Smooth muscle cell (in vitro differentiated cells): ENCODE data around the gene TPRX2. TPM values are rescaled to one million over a fixed set of nuclear protein-coding genes. Genes with fewer than 3 reads are reported as not detected.
"Not testable (repeated sequence)": the region's sequence is repeated elsewhere in the genome, so short reads cannot be mapped to it uniquely, and the experiment has no call there.

Experiments used
- DNase-seq: peaks from one replicate; lab custom pipeline; 2025; ENCODE audit not compliant: unreplicated experiment; lab: John Stamatoyannopoulos, UW
- H2AFZ ChIP-seq: fragments of 200-600 bp; sonication (generic); 2 replicates; pipeline ENCODE4 v1.6.0; 2016; ENCODE audit warnings: antibody characterized with exemption, low read depth, mild to moderate bottlenecking
- H3F3A ChIP-seq: fragments of 200-600 bp; sonication (generic); 2 replicates; pipeline ENCODE4 v1.6.0; 2017; ENCODE audit warnings: antibody characterized with exemption, low read depth
- H3K27ac ChIP-seq: fragments of 200-600 bp; sonication (generic); 2 replicates; pipeline ENCODE4 v1.5.1; 2016; ENCODE audit warnings: low read depth, mild to moderate bottlenecking
- H3K27me3 ChIP-seq: fragments of 200-600 bp; sonication (generic); 2 replicates; pipeline ENCODE4 v1.6.1; 2016; ENCODE audit warnings: low read depth, mild to moderate bottlenecking
- H3K36me3 ChIP-seq: fragments of 200-600 bp; sonication (generic); 2 replicates; pipeline ENCODE4 v1.5.1; 2016; ENCODE audit warnings: low read depth
- H3K4me1 ChIP-seq: fragments of 200-600 bp; sonication (generic); 2 replicates; pipeline ENCODE4 v1.5.1; 2016; ENCODE audit warnings: low read depth
- H3K4me2 ChIP-seq: fragments of 200-600 bp; sonication (generic); 2 replicates; pipeline ENCODE4 v1.6.0; 2016; ENCODE audit warnings: mild to moderate bottlenecking
- H3K4me3 ChIP-seq: fragments of 200-600 bp; sonication (generic); 2 replicates; pipeline ENCODE4 v1.5.1; 2016; ENCODE audit warnings: mild to moderate bottlenecking
- H3K79me2 ChIP-seq: fragments of 200-600 bp; sonication (generic); 2 replicates; pipeline ENCODE4 v1.6.0; 2016; ENCODE audit warnings: low read depth, mild to moderate bottlenecking
- H3K9ac ChIP-seq: fragments of 200-600 bp; sonication (generic); 2 replicates; pipeline ENCODE4 v1.6.0; 2016; ENCODE audit warnings: low read depth
- H3K9me3 ChIP-seq: fragments of 200-600 bp; sonication (generic); replicated peaks from 2 replicates; pipeline ENCODE4 v1.5.1; 2016; ENCODE audit warnings: low read depth
- H4K20me1 ChIP-seq: fragments of 200-600 bp; sonication (generic); 2 replicates; pipeline ENCODE4 v1.6.0; 2016; ENCODE audit warnings: low read depth
- WGBS: methylation state at CpG from one replicate; pipeline ENCODE4 v1.1.7; 2016; ENCODE audit warnings: low lambda C conversion rate; 5-methylcytosine and 5-hydroxymethylcytosine counted together
- polyA plus RNA-seq: library from polyadenylated mRNA; unstranded; fragments of >200 nt; fragmentation: Nextera tagmentation; extraction: Ambion mirVana; gene quantifications from 2 replicates; pipeline ENCODE4 v1.2.1, GENCODE V29; 2016
- total RNA-seq: library from RNA; depleted of rRNA; stranded (reverse); fragments of >200 nt; gene quantifications from 2 replicates; pipeline ENCODE4 v1.2.3, GENCODE V29; 2014
- TF ChIP-seq, protein P1 (sequence below): fragments of 200-600 bp; sonication (generic); IDR thresholded peaks from 2 replicates; pipeline ENCODE4 v1.5.1; 2017; ENCODE audit warnings: borderline replicate concordance, mild to moderate bottlenecking, antibody characterized with exemption; ENCODE audit not compliant: insufficient read depth, poor library complexity, severe bottlenecking

The TPRX2 gene
- total and polyA plus RNA-seq, 2 experiments from 2014 or later, result not detected

- Histone ChIP-seq H3K27me3 (no peaks in the 10 kb centered on the region), H3K79me2 (no peaks in the 10 kb centered on the region), H3K4me1 (no peaks in the 10 kb centered on the region), H4K20me1 (no peaks in the 10 kb centered on the region), H3F3A (no peaks in the 10 kb centered on the region), H3K9ac (no peak overlapping the region), H2AFZ (no peak overlapping the region), H3K27ac (no peak overlapping the region), H3K4me2 (no peak overlapping the region), H3K4me3 (no peak overlapping the region), H3K9me3 (no peaks in the 10 kb centered on the region), H3K36me3 (no peaks in the 10 kb centered on the region)
- no peak for DNase-seq
- WGBS, result 89% methylated on average over 4 of the region's 4 CpGs
- TF ChIP-seq, protein P1, sequence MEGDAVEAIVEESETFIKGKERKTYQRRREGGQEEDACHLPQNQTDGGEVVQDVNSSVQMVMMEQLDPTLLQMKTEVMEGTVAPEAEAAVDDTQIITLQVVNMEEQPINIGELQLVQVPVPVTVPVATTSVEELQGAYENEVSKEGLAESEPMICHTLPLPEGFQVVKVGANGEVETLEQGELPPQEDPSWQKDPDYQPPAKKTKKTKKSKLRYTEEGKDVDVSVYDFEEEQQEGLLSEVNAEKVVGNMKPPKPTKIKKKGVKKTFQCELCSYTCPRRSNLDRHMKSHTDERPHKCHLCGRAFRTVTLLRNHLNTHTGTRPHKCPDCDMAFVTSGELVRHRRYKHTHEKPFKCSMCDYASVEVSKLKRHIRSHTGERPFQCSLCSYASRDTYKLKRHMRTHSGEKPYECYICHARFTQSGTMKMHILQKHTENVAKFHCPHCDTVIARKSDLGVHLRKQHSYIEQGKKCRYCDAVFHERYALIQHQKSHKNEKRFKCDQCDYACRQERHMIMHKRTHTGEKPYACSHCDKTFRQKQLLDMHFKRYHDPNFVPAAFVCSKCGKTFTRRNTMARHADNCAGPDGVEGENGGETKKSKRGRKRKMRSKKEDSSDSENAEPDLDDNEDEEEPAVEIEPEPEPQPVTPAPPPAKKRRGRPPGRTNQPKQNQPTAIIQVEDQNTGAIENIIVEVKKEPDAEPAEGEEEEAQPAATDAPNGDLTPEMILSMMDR, result no peak
These were observed 19.9 kb downstream of the TPRX2 start for GRCh38 chr19:47878906-47879305.

DNA sequence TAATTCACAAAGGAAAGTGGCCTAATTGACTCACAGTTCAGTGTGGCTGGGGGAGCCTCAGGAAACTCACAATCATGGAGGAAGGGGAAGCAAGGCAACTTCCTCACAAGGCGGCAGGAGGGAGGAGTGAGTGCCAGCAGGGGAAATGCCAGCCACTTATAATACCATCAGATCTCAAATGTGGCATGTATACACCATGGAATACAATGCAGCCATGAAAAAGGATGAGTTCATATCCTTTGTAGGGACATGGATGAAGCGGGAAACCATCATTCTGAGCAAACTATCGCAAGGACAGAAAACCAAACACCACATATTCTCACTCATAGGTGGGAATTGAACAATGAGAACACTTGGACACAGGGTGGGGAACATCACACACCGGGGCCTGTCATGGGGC lies 20.4 kb downstream of the TPRX2 start:
- not testable (repeated sequence) for H3K36me3 ChIP-seq, H3K27ac ChIP-seq, H4K20me1 ChIP-seq, H3F3A ChIP-seq, H3K9ac ChIP-seq, DNase-seq, H3K27me3 ChIP-seq, H3K9me3 ChIP-seq, H3K79me2 ChIP-seq, H3K4me1 ChIP-seq, H3K4me2 ChIP-seq, H2AFZ ChIP-seq, H3K4me3 ChIP-seq
- WGBS, result 67% methylated on average over 3 of the region's 4 CpGs

GRCh38 chr19:47881757-47882156 lies 22.7 kb downstream of the TPRX2 start:
- Histone ChIP-seq H3F3A (no peaks in the 10 kb centered on the region), H3K4me1 (no peaks in the 10 kb centered on the region), H4K20me1 (no peaks in the 10 kb centered on the region), H3K9me3 (no peaks in the 10 kb centered on the region), H3K36me3 (no peaks in the 10 kb centered on the region), H3K9ac (no peak overlapping the region), H3K27me3 (no peaks in the 10 kb centered on the region), H3K4me2 (no peak overlapping the region), H3K79me2 (no peaks in the 10 kb centered on the region), H3K4me3 (no peak overlapping the region), H2AFZ (no peak overlapping the region), H3K27ac (no peak overlapping the region)
- WGBS, result 76% methylated on average over 5 of the region's 5 CpGs
- TF ChIP-seq, protein P1, result no peak
- no peak for DNase-seq

- Histone ChIP-seq H3F3A (no peaks in the 10 kb centered on the region), H3K9me3 (no peaks in the 10 kb centered on the region), H4K20me1 (no peaks in the 10 kb centered on the region), H3K27ac (no peak overlapping the region), H3K36me3 (no peaks in the 10 kb centered on the region), H2AFZ (no peak overlapping the region), H3K4me3 (no peak overlapping the region), H3K9ac (no peak overlapping the region), H3K27me3 (no peaks in the 10 kb centered on the region), H3K79me2 (no peaks in the 10 kb centered on the region), H3K4me1 (no peaks in the 10 kb centered on the region), H3K4me2 (no peak overlapping the region)
- TF ChIP-seq, protein P1, result no peak
- DNase-seq, result no peak
- WGBS, result 91% methylated on average over 3 of the region's 3 CpGs
These were observed 23.9 kb downstream of the TPRX2 start for GRCh38 chr19:47882890-47883289.
